Transverse colon (tissue), 4 donors: ENCODE measurements around the gene SYDE2. TPM values are rescaled to one million over a fixed set of nuclear protein-coding genes. Genes with fewer than 3 reads are reported as not detected.

Experiments
- DNase-seq: peaks from one replicate; pipeline ENCODE4 v3.0.0-alpha.2; 2019
- H3K27ac ChIP-seq, 4 donors: fragments of 200-600 bp; sonication (generic); 2 replicates each; pipeline ENCODE4 v1.5.1; 2016 to 2018; ENCODE audit warnings: inconsistent platforms in 4 of 4
- H3K27me3 ChIP-seq: fragments of 200-600 bp; sonication (generic); 2 replicates; pipeline ENCODE4 v1.5.1; 2017; ENCODE audit warnings: inconsistent platforms
- H3K36me3 ChIP-seq, 4 donors: fragments of 200-600 bp; sonication (generic); 2 replicates each; pipeline ENCODE4 v1.5.1; 2017 to 2019; ENCODE audit warnings: inconsistent platforms in 4 of 4
- H3K4me1 ChIP-seq, 4 donors: fragments of 200-600 bp; sonication (generic); 2 replicates each; pipeline ENCODE4 v1.5.1; 2017 to 2020; ENCODE audit warnings: inconsistent platforms in 4 of 4
- H3K4me3 ChIP-seq, 4 donors: fragments of 200-600 bp; sonication (generic); 1 replicate in 1 of 4; 2 replicates in 3 of 4; pipeline versions ENCODE4 v1.5.1 to v1.6.1; 2017 to 2019; ENCODE audit warnings: inconsistent platforms in 4 of 4
- H3K9me3 ChIP-seq, 2 donors: fragments of 200-600 bp; sonication (generic); 2 replicates each; pipeline ENCODE4 v1.5.1; 2017 to 2019; ENCODE audit warnings: inconsistent platforms in 2 of 2
- CTCF ChIP-seq, 5 experiments: fragments of 200-600 bp in 3 of 5; fragments of 450-650 bp in 2 of 5; sonication (generic) in 3 of 5; IDR thresholded peaks; 1 replicate in 2 of 5; 2 replicates in 3 of 5; pipeline ENCODE4 v1.5.1; 2016 to 2017; ENCODE audit warnings: antibody characterized with exemption in 5 of 5, inconsistent platforms in 3 of 5, mild to moderate bottlenecking in 2 of 5, moderate library complexity in 1 of 5
- EP300 ChIP-seq: sonication (generic); formaldehyde crosslinking; IDR thresholded peaks from one replicate; pipeline ENCODE4 v1.6.1; 2017; ENCODE audit warnings: antibody characterized with exemption, low read depth
- POLR2A ChIP-seq: fragments of 450-650 bp; IDR thresholded peaks from one replicate; pipeline ENCODE4 v1.6.1; 2016; ENCODE audit warnings: antibody characterized with exemption, mild to moderate bottlenecking, moderate library complexity
- POLR2AphosphoS5 ChIP-seq, 3 donors: sonication (generic); formaldehyde crosslinking; IDR thresholded peaks; one replicate each; pipeline ENCODE4 v1.6.1; 2016; ENCODE audit warnings: antibody characterized with exemption in 3 of 3
- WGBS, 2 donors: methylation state at CpG; one replicate each; pipeline ENCODE4 v1.1.5; 2018; ENCODE audit warnings: low coverage in 1 of 2; 5-methylcytosine and 5-hydroxymethylcytosine counted together
- in situ Hi-C, 4 donors: fragments of 200-750 bp; cut with MboI; loops; one replicate each; pipeline versions ENCODE4 v1.15.0 to v1.15.1; 2017; ENCODE audit warnings: low sequenced_read_pairs in 3 of 4, low pct_ligation_motif_present in 1 of 4, low pct_unique_long_range_greater_than_20kb in 1 of 4
- intact Hi-C: fragments of 100-400 bp; cut with DNase I; formaldehyde crosslinking; loops from one replicate; pipeline ENCODE4 v1.15.1; 2023; ENCODE audit warnings: low total_unique reads
- total RNA-seq, 4 donors: library from RNA; depleted of rRNA; stranded (reverse); fragments of >200 nt; gene quantifications; one replicate each; pipeline ENCODE4 v1.1.0, GENCODE V29; 2016

SYDE2 gene
- total RNA-seq, 4 donors from 2014 or later = 10.1 to 28.8 (median 15.4) TPM

GRCh38 chr1:85223334-85223733 lies 22.5 kb upstream of the SYDE2 start:
- TF ChIP-seq CTCF (IDR thresholded peaks at IDR 0.05) = no peak
- TF ChIP-seq POLR2A = no peak
- no peak for TF ChIP-seq EP300
- no peak for TF ChIP-seq POLR2AphosphoS5 (IDR thresholded peaks at IDR 0.05)
- Histone ChIP-seq H3K4me3 (no peak overlapping the region), H3K4me1 (peaks cover 7 to 25% (median 21%) of the 10 kb centered on the region in 4 donors), H3K9me3 (no peaks in the 10 kb centered on the region), H3K27me3 (no peaks in the 10 kb centered on the region), H3K27ac (peak overlapping the region in 2 of 4 donors; percentile 6 to 70), H3K36me3 (no peaks in the 10 kb centered on the region)
- whole genome bisulfite sequencing, 2 donors = 73 to 83% methylated on average over 5 of the region's 5 CpGs
- DNase-seq = no peak
- in situ Hi-C loops = no loop called here
- intact Hi-C loops = no loop called here

- no peaks in the 10 kb centered on the region for H3K27me3 ChIP-seq
- 50 to 55% methylated on average over 7 of the region's 7 CpGs for WGBS, 2 donors
- H3K27ac ChIP-seq = peak overlapping the region; percentile 26 to 74 (median 74)
- H3K4me1 ChIP-seq = peaks cover 7 to 22% (median 19%) of the 10 kb centered on the region in 4 donors
- in situ Hi-C loops (no loop called here), intact Hi-C loops (no loop called here)
- H3K36me3 ChIP-seq = no peaks in the 10 kb centered on the region
- TF ChIP-seq POLR2AphosphoS5 (IDR thresholded peaks at IDR 0.05) = peak in 1 of 3 donors; percentile 54
- TF ChIP-seq CTCF (IDR thresholded peaks at IDR 0.05) = no peak
- peak; percentile 86 for TF ChIP-seq EP300
- no peak overlapping the region for H3K4me3 ChIP-seq
- DNase-seq = no peak
- H3K9me3 ChIP-seq = no peaks in the 10 kb centered on the region
Measured at GRCh38 chr1:85220756-85221201, 20.0 kb upstream of the SYDE2 start.

GRCh38 chr1:85219853-85220610 lies 19.2 kb upstream of the SYDE2 start:
- no peak overlapping the region for H3K4me3 ChIP-seq
- H3K27ac ChIP-seq = peak overlapping the region; percentile 26 to 74 (median 74)
- in situ Hi-C loops = no loop called here
- TF ChIP-seq CTCF (IDR thresholded peaks at IDR 0.05) = no peak
- TF ChIP-seq POLR2AphosphoS5 (IDR thresholded peaks at IDR 0.05) = no peak
- no peak for TF ChIP-seq EP300
- TF ChIP-seq POLR2A = no peak
- DNase-seq = no peak
- no peaks in the 10 kb centered on the region for H3K27me3 ChIP-seq
- WGBS, 2 donors = 74 to 100% methylated on average over 1 to 2 of the region's 2 CpGs
- no peaks in the 10 kb centered on the region for H3K9me3 ChIP-seq
- H3K36me3 ChIP-seq = no peaks in the 10 kb centered on the region
- peaks cover 7 to 15% (median 12%) of the 10 kb centered on the region in 4 donors for H3K4me1 ChIP-seq
- intact Hi-C loops = no loop called here

GRCh38 chr1:85216697-85217096 lies 15.9 kb upstream of the SYDE2 start:
- no peak for TF ChIP-seq CTCF (IDR thresholded peaks at IDR 0.05)
- no peak for TF ChIP-seq POLR2AphosphoS5 (IDR thresholded peaks at IDR 0.05)
- no peak for TF ChIP-seq POLR2A
- no peak for TF ChIP-seq EP300

More at GRCh38 chr1:85216697-85217096, 15.9 kb upstream of the SYDE2 start:
- no peak for DNase-seq
- no peaks in the 10 kb centered on the region for H3K27me3 ChIP-seq
- in situ Hi-C loops (no loop called here), intact Hi-C loops (no loop called here)
- no peaks in the 10 kb centered on the region for H3K9me3 ChIP-seq
- no peaks in the 10 kb centered on the region for H3K36me3 ChIP-seq
- H3K27ac ChIP-seq = no peak overlapping the region
- no peak overlapping the region for H3K4me3 ChIP-seq
- H3K4me1 ChIP-seq = peaks cover 0 to 6% (median 2%) of the 10 kb centered on the region in 4 donors
